Stimulated activated CD4-positive, alpha-beta T cell treated with anti-CD3 and anti-CD28 coated beads, TNF-alpha, amount 100 ng/mL, for 1 hour (primary cell): ENCODE data around the gene OR6C74.

Experiments
- DNase-seq, 3 donors: peaks; one replicate each; pipeline ENCODE4 v3.0.0-alpha.2; 2020; ENCODE audit warnings: low read depth in 3 of 3, low spot score in 1 of 3

Gene OR6C74

DNA sequence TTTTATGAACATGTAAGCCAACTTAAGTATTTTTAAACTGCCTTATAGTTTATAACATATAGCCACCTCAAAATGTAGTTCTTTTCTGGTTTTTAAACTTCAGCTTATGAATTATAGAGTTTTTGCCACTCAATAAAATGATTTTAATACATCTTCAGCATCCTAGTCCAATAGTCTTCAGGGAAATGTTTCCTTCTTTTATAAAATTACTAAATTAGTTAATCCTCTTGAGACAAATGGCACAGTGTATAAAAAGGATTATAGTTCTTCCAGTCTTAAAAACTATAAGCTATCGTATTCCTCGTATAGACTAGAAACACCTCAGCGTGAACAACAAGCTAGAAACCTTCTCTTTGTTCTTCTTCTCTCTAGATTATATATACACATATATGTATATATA is at the start of gene OR6C74:
OR6C74 (plus strand) TSS at position 301 of the 400 bp plus-strand sequence. CDS start 2,679 bp downstream, outside the sequence.
- DNase-seq = no peak

DNA sequence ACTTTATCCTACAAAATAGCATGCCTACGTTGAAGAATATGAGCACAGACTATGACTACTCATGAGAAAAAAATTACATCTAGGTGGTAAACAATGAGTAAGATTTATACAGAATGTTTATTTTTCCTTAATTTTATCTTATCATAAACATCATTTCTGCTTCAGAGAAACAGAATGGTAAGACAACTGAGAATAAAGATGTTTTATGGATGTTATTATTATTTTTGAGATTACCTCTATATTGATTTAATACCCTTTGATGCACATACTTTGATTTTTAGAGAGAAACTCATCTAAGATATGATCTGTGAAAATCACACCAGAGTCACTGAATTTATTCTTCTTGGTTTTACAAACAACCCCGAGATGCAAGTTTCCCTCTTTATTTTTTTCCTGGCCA is 23.7 kb upstream of the OR6C74 start, which contains the start of gene OR10A7:
OR10A7 (plus strand) TSS at position 301 of the 400 bp plus-strand sequence; CDS start at position 301, 0 bp downstream.
- DNase-seq = no peak

DNA sequence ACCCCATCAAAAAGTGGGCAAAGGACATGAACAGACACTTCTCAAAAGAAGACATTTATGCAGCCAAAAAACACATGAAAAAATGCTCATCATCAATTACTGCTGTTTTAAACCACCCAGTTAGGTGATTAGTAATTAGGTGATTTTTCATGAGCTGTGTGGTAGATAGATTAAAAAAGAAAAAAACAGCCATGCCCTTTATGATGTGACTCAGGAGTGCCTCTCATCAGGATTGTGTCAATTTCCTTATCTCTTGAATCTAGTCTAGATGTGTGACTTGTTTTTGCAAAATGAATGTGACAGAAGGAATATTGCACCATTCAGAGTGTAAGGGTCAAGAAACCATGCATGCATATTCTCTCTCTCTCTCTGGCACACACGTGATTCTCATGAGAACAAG is 17.9 kb upstream of the OR6C74 start:
- DNase-seq = no peak

DNA sequence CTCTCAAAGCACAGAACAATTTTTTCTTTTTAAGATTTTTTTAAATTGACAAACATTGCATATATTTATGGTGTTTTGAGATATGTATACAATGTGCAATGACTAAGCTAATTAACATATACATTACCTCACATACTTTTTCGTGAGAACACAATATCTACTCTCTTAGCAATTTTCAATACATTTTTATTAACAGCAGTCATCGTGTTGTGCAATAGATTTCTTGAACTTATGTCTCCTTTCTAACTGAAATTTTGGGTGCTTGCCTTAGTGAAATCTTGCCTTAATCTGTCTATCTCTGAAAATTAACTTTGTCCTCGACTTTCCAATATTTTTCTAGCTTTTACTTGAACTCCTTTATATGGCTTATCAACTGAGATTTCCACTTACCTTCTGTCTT is 16.8 kb upstream of the OR6C74 start:
- DNase-seq = no peak

DNA sequence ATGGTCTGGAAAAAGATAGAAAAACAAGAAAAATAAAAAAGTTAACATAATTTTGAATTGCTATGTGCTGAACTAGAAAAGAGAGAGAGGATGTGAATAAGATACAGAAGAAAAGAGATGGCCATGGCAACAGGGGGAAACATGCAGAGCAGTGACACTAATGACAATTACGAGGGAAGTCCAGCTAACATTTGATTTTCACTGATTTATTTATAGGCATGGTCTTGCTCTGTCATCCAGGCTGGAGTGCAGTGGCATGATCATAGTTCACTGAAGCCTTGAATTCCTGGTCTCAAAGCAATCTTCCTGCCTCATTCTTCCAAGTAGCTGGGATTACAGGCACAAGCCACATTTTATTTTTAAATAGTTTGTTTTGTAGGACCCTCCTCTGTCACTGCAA is 1.8 kb downstream of the OR6C74 start:
- no peak for DNase-seq

DNA sequence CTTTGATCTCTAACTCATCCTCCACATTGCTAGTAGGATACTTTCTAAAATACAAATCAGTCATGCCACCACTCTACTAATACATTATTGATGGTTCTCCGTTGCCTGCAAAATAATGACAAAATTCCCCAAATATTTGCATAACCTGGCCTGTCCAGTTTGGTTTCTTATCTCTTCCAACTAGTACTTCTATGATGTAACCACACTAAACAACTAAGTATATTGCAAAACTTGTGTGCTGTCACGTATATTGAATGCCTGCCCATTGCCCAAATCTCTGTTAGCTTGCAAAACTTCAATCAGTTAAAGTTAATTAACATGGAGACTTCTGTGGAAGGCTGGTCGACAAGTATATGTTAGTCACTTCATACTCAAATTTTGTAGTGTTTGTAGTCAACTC is 6.5 kb downstream of the OR6C74 start:
- DNase-seq = no peak

DNA sequence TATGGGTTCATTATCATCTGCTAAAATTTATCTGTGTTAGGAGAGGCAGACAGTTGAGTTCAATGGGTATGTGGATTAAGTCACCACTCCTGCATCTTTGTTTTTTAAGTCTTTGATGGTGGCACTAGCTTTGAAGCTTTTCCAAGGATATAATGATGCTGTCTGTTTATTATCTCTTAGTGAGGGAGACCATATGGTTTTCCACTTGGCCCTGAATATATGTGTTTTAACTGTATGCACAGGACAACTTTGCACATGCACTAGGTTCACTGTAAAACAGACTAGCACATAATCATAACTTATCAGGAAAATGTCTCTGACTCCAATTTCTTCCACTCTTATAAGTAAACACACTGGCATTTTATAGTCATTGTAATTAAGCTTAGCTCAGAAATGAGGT is 8.9 kb downstream of the OR6C74 start:
- DNase-seq = no peak

DNA sequence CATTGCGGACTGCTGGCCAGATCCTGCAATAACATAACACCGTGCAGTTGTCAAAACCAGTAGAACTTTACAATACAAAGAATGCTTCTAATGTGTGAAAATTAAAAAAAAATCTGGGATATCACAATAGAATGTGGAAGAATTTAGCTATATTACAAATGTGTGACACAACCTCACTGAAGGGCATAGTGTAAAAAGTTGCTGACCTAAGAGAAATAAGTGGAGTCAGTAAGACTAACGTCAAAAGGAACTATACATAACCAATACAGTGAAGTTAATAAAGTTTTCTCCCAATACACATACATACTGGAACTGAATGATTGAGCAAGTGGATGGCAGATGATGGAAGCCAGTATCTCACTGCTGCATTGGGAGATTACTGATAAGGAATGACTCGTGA is 12.4 kb downstream of the OR6C74 start:
- no peak for DNase-seq

DNA sequence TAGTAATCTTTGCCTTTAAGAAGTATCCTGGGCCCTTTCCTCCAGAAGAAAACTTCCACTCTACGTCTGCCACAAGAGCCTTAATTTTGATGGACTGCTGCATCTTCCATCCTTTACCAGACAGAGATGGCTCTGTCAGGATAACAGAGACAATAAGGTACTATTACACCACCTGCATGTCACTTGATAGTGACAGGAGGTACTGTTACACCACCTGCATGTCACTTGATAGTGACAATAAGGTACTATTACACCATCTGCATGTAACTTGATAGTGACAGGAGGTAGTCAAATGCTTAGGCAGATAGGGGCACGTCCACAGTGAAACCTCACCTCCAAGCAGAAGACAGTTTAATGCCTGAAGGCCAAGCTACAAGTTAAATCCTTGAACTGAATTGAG is 13.9 kb downstream of the OR6C74 start:
- no peak for DNase-seq

DNA sequence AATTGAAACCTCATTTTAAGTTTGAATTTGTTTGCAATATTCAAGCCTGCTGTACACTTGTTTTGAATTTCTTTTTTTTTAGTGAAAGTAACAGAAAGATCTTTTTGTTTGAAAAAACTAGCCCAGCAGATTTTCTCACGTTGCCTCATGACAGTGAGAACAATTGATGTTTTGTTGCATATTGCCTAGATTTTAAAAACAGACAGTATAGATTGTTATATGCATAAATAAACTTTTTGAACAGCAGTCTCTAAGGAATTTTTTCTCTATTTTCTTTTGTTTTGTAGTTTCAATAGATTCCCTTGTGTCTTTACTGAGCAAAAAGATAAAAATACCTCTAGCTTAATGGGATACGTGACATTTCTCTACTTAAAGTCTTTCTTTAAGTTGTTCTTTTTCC is 36.6 kb downstream of the OR6C74 start:
- DNase-seq = no peak

DNA sequence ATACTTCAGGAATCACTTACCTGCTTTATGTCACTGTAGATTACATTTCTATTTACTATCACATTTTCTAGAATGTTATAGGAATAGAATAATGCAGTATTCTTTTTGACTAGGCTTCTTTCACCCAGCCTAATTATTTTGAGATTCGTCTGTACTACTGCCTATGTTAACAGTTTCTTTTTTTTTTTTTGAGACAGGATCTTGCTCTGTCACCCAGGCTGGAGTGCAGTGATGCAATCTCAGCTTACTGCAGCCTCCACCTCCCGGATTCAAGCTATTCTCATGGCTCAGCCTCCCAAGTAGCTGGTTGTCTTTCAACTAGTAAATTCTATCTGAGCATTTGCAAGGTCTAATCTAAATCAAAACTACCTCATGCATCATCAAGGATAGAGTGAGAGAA is 45.6 kb downstream of the OR6C74 start:
- no peak for DNase-seq
